Vagina (tissue), 2 donors: ENCODE results near the gene IL33.

ENCODE experiments used
- POLR2A ChIP-seq, 2 donors: fragments of 450-650 bp; IDR thresholded peaks; one replicate each; pipeline ENCODE4 v1.6.1; 2017; ENCODE audit warnings: antibody characterized with exemption in 2 of 2, mild to moderate bottlenecking in 2 of 2, moderate library complexity in 2 of 2
- TF ChIP-seq, protein P1 (sequence below), 3 experiments: fragments of 450-650 bp in 2 of 3; fragments of 200-600 bp in 1 of 3; sonication (generic) in 1 of 3; IDR thresholded peaks; one replicate each; pipeline ENCODE4 v1.5.1; 2017 to 2019; ENCODE audit warnings: antibody characterized with exemption in 3 of 3, mild to moderate bottlenecking in 2 of 3, moderate library complexity in 2 of 3

DNA sequence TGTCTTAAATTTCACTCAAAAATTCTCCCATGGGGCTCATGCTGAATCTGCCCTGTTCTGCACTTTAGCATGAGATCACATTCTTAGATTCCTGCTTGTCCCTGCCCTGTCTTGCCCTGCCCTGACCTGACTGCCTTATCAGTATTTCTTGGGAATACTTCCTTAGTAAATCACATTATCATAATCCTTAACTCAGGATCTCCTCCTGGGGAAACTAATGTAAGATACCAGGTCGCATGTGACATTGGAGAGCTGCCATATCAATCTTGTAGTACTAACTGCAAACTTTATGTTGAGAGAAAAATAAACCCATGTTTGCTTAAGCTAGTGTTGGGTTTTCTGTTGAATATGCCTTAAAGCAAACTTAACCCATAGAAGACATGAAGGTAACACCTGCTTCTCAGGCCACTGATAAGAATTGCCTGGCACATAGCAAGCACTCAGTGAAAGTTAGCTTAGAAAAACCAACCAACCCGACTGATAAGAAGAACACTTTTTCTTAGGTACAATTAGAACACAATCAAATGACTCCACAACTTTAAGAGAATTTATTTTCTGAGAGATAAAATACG is 53.3 kb downstream of the IL33 start:
- TF ChIP-seq, protein P1, sequence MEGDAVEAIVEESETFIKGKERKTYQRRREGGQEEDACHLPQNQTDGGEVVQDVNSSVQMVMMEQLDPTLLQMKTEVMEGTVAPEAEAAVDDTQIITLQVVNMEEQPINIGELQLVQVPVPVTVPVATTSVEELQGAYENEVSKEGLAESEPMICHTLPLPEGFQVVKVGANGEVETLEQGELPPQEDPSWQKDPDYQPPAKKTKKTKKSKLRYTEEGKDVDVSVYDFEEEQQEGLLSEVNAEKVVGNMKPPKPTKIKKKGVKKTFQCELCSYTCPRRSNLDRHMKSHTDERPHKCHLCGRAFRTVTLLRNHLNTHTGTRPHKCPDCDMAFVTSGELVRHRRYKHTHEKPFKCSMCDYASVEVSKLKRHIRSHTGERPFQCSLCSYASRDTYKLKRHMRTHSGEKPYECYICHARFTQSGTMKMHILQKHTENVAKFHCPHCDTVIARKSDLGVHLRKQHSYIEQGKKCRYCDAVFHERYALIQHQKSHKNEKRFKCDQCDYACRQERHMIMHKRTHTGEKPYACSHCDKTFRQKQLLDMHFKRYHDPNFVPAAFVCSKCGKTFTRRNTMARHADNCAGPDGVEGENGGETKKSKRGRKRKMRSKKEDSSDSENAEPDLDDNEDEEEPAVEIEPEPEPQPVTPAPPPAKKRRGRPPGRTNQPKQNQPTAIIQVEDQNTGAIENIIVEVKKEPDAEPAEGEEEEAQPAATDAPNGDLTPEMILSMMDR (IDR thresholded peaks at IDR 0.05): no peak
- TF ChIP-seq POLR2A (IDR thresholded peaks at IDR 0.05): no peak
